Stomach (tissue), 4 donors: ENCODE measurements around the gene TRPC6.

ENCODE experiments used
- CTCF ChIP-seq, 7 experiments: fragments of 450-650 bp in 4 of 7; fragments of 200-600 bp in 3 of 7; sonication (generic) in 3 of 7; IDR thresholded peaks; one replicate each; pipeline ENCODE4 v1.5.1; 2016 to 2019; ENCODE audit warnings: antibody characterized with exemption in 7 of 7, control low read depth in 2 of 7, mild to moderate bottlenecking in 1 of 7
- POLR2AphosphoS5 ChIP-seq, 3 donors: sonication (generic); formaldehyde crosslinking; IDR thresholded peaks; one replicate each; pipeline ENCODE4 v1.6.1; 2016; ENCODE audit warnings: antibody characterized with exemption in 3 of 3

DNA sequence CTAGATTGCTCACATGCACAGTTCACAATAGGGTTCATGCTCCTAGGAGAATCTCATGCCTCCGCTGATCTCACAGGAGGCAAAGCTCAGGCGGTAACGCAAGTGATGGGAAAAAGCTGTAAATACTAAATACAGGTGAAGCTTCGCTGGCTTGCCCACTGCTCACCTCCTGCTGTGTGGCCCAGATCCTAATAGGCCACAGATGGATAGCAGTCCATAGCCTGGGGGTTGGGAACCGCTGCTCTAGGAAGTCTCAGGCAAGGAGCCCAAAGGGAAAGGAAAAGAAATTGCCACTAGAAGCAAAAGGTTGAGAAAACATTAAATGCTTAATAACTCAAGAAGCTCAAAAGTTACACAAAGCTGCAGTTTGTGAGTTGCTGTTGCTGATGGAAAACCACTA lies 3.2 kb upstream of the TRPC6 start:
- no peak for TF ChIP-seq CTCF (IDR thresholded peaks at IDR 0.05)
- no peak for TF ChIP-seq POLR2AphosphoS5 (IDR thresholded peaks at IDR 0.05)
